Thyroid gland (tissue), 4 donors: ENCODE results near the gene LRMDA.

ENCODE experiments used
- POLR2A ChIP-seq, 2 donors: fragments of 450-650 bp; IDR thresholded peaks; one replicate each; pipeline ENCODE4 v1.6.1; 2017; ENCODE audit warnings: antibody characterized with exemption in 2 of 2, mild to moderate bottlenecking in 2 of 2, moderate library complexity in 1 of 2
- TF ChIP-seq, protein P1 (sequence below), 6 experiments: fragments of 200-600 bp in 3 of 6; fragments of 450-650 bp in 3 of 6; sonication (generic) in 3 of 6; IDR thresholded peaks; one replicate each; pipeline ENCODE4 v1.5.1; 2016 to 2019; ENCODE audit warnings: antibody characterized with exemption in 6 of 6, mild to moderate bottlenecking in 2 of 6, inconsistent platforms in 1 of 6, moderate library complexity in 1 of 6

DNA sequence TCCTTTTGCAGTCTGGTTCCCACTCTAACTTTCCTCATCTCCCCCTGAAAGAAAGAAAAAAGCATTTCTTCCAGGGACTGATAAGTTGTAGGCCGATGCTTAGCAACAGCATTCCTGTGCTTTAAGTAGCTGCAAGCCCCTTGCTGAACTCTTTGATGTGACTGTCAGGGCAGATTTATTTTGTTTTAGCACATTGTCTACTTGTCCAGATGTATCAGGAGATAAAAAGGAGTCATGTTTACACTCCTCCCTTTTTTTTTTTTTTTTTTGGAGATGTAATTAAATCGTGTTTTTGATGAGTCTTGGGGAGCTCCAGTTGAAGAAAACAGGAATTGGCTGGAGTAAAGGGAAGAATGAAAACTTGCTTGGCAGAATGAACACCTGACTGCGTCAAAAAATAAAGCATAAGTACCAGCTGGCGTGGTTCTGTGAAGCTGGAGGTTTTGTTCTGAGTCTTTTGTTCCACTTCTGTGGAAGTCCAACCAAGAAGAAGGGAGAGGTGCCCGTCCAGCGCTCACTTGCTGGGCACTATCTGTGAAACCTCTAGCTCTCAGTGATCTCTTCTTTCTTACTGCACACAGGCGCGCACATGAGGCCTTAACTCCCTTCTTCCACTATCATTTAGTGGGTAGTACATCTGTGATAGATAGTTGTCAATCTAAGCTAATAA, 871.7 kb downstream of the LRMDA start:
- TF ChIP-seq, protein P1, sequence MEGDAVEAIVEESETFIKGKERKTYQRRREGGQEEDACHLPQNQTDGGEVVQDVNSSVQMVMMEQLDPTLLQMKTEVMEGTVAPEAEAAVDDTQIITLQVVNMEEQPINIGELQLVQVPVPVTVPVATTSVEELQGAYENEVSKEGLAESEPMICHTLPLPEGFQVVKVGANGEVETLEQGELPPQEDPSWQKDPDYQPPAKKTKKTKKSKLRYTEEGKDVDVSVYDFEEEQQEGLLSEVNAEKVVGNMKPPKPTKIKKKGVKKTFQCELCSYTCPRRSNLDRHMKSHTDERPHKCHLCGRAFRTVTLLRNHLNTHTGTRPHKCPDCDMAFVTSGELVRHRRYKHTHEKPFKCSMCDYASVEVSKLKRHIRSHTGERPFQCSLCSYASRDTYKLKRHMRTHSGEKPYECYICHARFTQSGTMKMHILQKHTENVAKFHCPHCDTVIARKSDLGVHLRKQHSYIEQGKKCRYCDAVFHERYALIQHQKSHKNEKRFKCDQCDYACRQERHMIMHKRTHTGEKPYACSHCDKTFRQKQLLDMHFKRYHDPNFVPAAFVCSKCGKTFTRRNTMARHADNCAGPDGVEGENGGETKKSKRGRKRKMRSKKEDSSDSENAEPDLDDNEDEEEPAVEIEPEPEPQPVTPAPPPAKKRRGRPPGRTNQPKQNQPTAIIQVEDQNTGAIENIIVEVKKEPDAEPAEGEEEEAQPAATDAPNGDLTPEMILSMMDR (IDR thresholded peaks at IDR 0.05): no peak
- TF ChIP-seq POLR2A (IDR thresholded peaks at IDR 0.05): peak in 1 of 2 donors; percentile 13
